VCaP (cell line): ENCODE measurements around the gene TSPAN17.

Experiments used
- H3K27ac ChIP-seq: fragments of 450-650 bp; 2 replicates; pipeline ENCODE4 v1.5.1; 2017
- CTCF ChIP-seq: fragments of 450-650 bp; conservative IDR thresholded peaks from 2 replicates; pipeline ENCODE4 v1.5.1; 2017; ENCODE audit warnings: mild to moderate bottlenecking, moderate library complexity

TSPAN17 gene

GRCh38 chr5:176616511-176616910 is 30.8 kb upstream of the TSPAN17 start:
- no peak overlapping the region for H3K27ac ChIP-seq
- no peak for TF ChIP-seq CTCF

- TF ChIP-seq CTCF, result no peak
- H3K27ac ChIP-seq, result no peak overlapping the region
These were observed 28.5 kb upstream of the TSPAN17 start for GRCh38 chr5:176618783-176619182.

GRCh38 chr5:176619203-176619568 is 28.1 kb upstream of the TSPAN17 start:
- no peak overlapping the region for H3K27ac ChIP-seq
- no peak for TF ChIP-seq CTCF

GRCh38 chr5:176619569-176620332 is 27.5 kb upstream of the TSPAN17 start:
- no peak for TF ChIP-seq CTCF
- H3K27ac ChIP-seq, result no peak overlapping the region

GRCh38 chr5:176620333-176620981 is 26.8 kb upstream of the TSPAN17 start:
- no peak for TF ChIP-seq CTCF
- no peak overlapping the region for H3K27ac ChIP-seq

GRCh38 chr5:176621661-176622079 is 25.6 kb upstream of the TSPAN17 start:
- H3K27ac ChIP-seq, result no peak overlapping the region
- no peak for TF ChIP-seq CTCF

- H3K27ac ChIP-seq, result no peak overlapping the region
- no peak for TF ChIP-seq CTCF
These were observed 23.1 kb upstream of the TSPAN17 start for GRCh38 chr5:176624142-176624541.
